Epithelial cell of esophagus (primary cell): ENCODE measurements around the gene RNH1.

ENCODE experiments used
- DNase-seq: peaks from one replicate; pipeline ENCODE4 v3.0.0; 2010; ENCODE audit warnings: low read depth
- H3K4me3 ChIP-seq: 2 replicates; pipeline ENCODE4 v1.5.1; 2011; ENCODE audit warnings: mild to moderate bottlenecking, low read length, control low read depth
- CTCF ChIP-seq: IDR thresholded peaks from 2 replicates; pipeline ENCODE4 v1.5.1; 2011; ENCODE audit warnings: low read depth, mild to moderate bottlenecking, low read length, control low read depth, inconsistent platforms; ENCODE audit not compliant: insufficient read depth; ENCODE audit errors: missing control alignments

Gene RNH1

GRCh38 chr11:488992-489391, 18.1 kb downstream of the RNH1 start:
- no peak for TF ChIP-seq CTCF
- no peak overlapping the region for H3K4me3 ChIP-seq
- no peak for DNase-seq

- DNase-seq: no peak
- TF ChIP-seq CTCF: no peak
- no peak overlapping the region for H3K4me3 ChIP-seq
Measured at GRCh38 chr11:488579-488978, 18.5 kb downstream of the RNH1 start.

GRCh38 chr11:488062-488461, 19.0 kb downstream of the RNH1 start:
- no peak for DNase-seq
- no peak for TF ChIP-seq CTCF
- H3K4me3 ChIP-seq: no peak overlapping the region

GRCh38 chr11:487571-488021, 19.4 kb downstream of the RNH1 start:
- no peak for TF ChIP-seq CTCF
- no peak for DNase-seq
- no peak overlapping the region for H3K4me3 ChIP-seq

- H3K4me3 ChIP-seq: no peak overlapping the region
- TF ChIP-seq CTCF: no peak
- DNase-seq: no peak
Measured at GRCh38 chr11:486189-486588, 20.9 kb downstream of the RNH1 start.

GRCh38 chr11:484616-485015, 22.4 kb downstream of the RNH1 start:
- H3K4me3 ChIP-seq: no peak overlapping the region
- no peak for DNase-seq
- TF ChIP-seq CTCF: no peak

- no peak for TF ChIP-seq CTCF
- no peak for DNase-seq
- H3K4me3 ChIP-seq: no peak overlapping the region
Measured at GRCh38 chr11:479311-479710, 27.7 kb downstream of the RNH1 start.
